Activated CD4-positive, alpha-beta T cell treated with anti-CD3 and anti-CD28 coated beads, Interleukin-2, amount 10 ng/mL, durations not matched to agents 24 days and 14 days (primary cell): Measurements from ENCODE around the gene SINHCAF. TPM values are rescaled to one million over a fixed set of nuclear protein-coding genes. Genes with fewer than 3 reads are reported as not detected.
A peak's percentile ranks its signal among the peaks of the same experiment; 100 is the strongest.

ENCODE experiments used
- DNase-seq: peaks from one replicate; pipeline ENCODE4 v3.0.0; 2022
- H3K27ac Mint-ChIP-seq: one replicate; pipeline ENCODE4 v1.8.0; 2022; ENCODE audit warnings: mild to moderate bottlenecking, mixed read lengths
- H3K27me3 Mint-ChIP-seq: one replicate; pipeline ENCODE4 v1.8.0; 2022; ENCODE audit warnings: mixed read lengths
- H3K36me3 Mint-ChIP-seq: one replicate; pipeline ENCODE4 v1.8.0; 2022; ENCODE audit warnings: low read depth, mild to moderate bottlenecking, mixed read lengths
- H3K4me1 Mint-ChIP-seq: one replicate; pipeline ENCODE4 v1.8.0; 2021; ENCODE audit warnings: mixed read lengths
- H3K4me3 Mint-ChIP-seq: one replicate; pipeline ENCODE4 v1.8.0; 2022; ENCODE audit warnings: mild to moderate bottlenecking, moderate library complexity, mixed read lengths
- H3K9me3 Mint-ChIP-seq: one replicate; pipeline ENCODE4 v1.8.0; 2021; ENCODE audit warnings: mixed read lengths
- intact Hi-C: fragments of 100-400 bp; cut with micrococcal nuclease; formaldehyde crosslinking; loops from one replicate; pipeline ENCODE4 v1.15.1; 2023
- total RNA-seq: library from RNA; stranded (reverse); gene quantifications from 2 replicates; pipeline ENCODE4 v1.2.3, GENCODE V29; 2022

The SINHCAF gene
- total RNA-seq, 1 donor from 2014 or later = 277 TPM

GRCh38 chr12:31309279-31309678 is 16.7 kb downstream of the SINHCAF start:
- H3K4me1 Mint-ChIP-seq = peaks cover 29% of the 10 kb centered on the region
- no peak overlapping the region for H3K27ac Mint-ChIP-seq
- H3K4me3 Mint-ChIP-seq = no peak overlapping the region
- DNase-seq = no peak
- peaks cover 15% of the 10 kb centered on the region for H3K9me3 Mint-ChIP-seq
- no peaks in the 10 kb centered on the region for H3K27me3 Mint-ChIP-seq
- intact Hi-C loops = no loop called here
- peaks cover 70% of the 10 kb centered on the region for H3K36me3 Mint-ChIP-seq

GRCh38 chr12:31308116-31308515 is 17.8 kb downstream of the SINHCAF start:
- Mint-ChIP-seq H3K27ac (no peak overlapping the region), H3K4me3 (no peak overlapping the region), H3K4me1 (peaks cover 30% of the 10 kb centered on the region), H3K27me3 (no peaks in the 10 kb centered on the region), H3K36me3 (peaks cover 77% of the 10 kb centered on the region), H3K9me3 (peaks cover 15% of the 10 kb centered on the region)
- no peak for DNase-seq
- intact Hi-C loops = no loop called here

- peaks cover 24% of the 10 kb centered on the region for H3K4me1 Mint-ChIP-seq
- intact Hi-C loops = no loop called here
- H3K27ac Mint-ChIP-seq = no peak overlapping the region
- no peak overlapping the region for H3K4me3 Mint-ChIP-seq
- no peaks in the 10 kb centered on the region for H3K27me3 Mint-ChIP-seq
- peaks cover 78% of the 10 kb centered on the region for H3K36me3 Mint-ChIP-seq
- H3K9me3 Mint-ChIP-seq = peaks cover 9% of the 10 kb centered on the region
- DNase-seq = no peak
Measured at GRCh38 chr12:31306866-31307265, 19.1 kb downstream of the SINHCAF start.

- H3K9me3 Mint-ChIP-seq = no peaks in the 10 kb centered on the region
- intact Hi-C loops = loop anchor here (2.0 kb wide), 1 partner anchor 13 kb away; no protein-coding TSS in a partner anchor
- H3K4me3 Mint-ChIP-seq = no peak overlapping the region
- peaks cover 29% of the 10 kb centered on the region for H3K4me1 Mint-ChIP-seq
- no peaks in the 10 kb centered on the region for H3K27me3 Mint-ChIP-seq
- peaks cover 71% of the 10 kb centered on the region for H3K36me3 Mint-ChIP-seq
- no peak for DNase-seq
- no peak overlapping the region for H3K27ac Mint-ChIP-seq
Measured at GRCh38 chr12:31303466-31303865, 22.5 kb downstream of the SINHCAF start.

GRCh38 chr12:31301311-31301710 is 24.6 kb downstream of the SINHCAF start:
- Mint-ChIP-seq H3K4me1 (peaks cover 27% of the 10 kb centered on the region), H3K27me3 (no peaks in the 10 kb centered on the region), H3K9me3 (no peaks in the 10 kb centered on the region), H3K27ac (no peak overlapping the region), H3K4me3 (no peak overlapping the region), H3K36me3 (peaks cover 75% of the 10 kb centered on the region)
- no peak for DNase-seq
- intact Hi-C loops = no loop called here

- intact Hi-C loops = no loop called here
- no peak overlapping the region for H3K4me3 Mint-ChIP-seq
- peaks cover 26% of the 10 kb centered on the region for H3K4me1 Mint-ChIP-seq
Measured at GRCh38 chr12:31300783-31301182, 25.2 kb downstream of the SINHCAF start.

GRCh38 chr12:31300341-31300740 is 25.6 kb downstream of the SINHCAF start:
- Mint-ChIP-seq H3K27me3 (no peaks in the 10 kb centered on the region), H3K4me1 (peaks cover 26% of the 10 kb centered on the region), H3K9me3 (no peaks in the 10 kb centered on the region), H3K4me3 (no peak overlapping the region), H3K36me3 (peaks cover 73% of the 10 kb centered on the region), H3K27ac (no peak overlapping the region)
- intact Hi-C loops = no loop called here
- no peak for DNase-seq

More at GRCh38 chr12:31300783-31301182, 25.2 kb downstream of the SINHCAF start:
- no peak for DNase-seq
- H3K36me3 Mint-ChIP-seq = peaks cover 74% of the 10 kb centered on the region
- H3K9me3 Mint-ChIP-seq = no peaks in the 10 kb centered on the region
- H3K27me3 Mint-ChIP-seq = no peaks in the 10 kb centered on the region
- peak overlapping the region; percentile 3 for H3K27ac Mint-ChIP-seq

- Mint-ChIP-seq H3K27ac (no peak overlapping the region), H3K27me3 (no peaks in the 10 kb centered on the region), H3K4me1 (peaks cover 20% of the 10 kb centered on the region), H3K4me3 (no peak overlapping the region), H3K36me3 (peaks cover 71% of the 10 kb centered on the region), H3K9me3 (no peaks in the 10 kb centered on the region)
- DNase-seq = no peak
- intact Hi-C loops = no loop called here
Measured at GRCh38 chr12:31298922-31299321, 27.0 kb downstream of the SINHCAF start.

GRCh38 chr12:31298515-31298910 is 27.4 kb downstream of the SINHCAF start:
- Mint-ChIP-seq H3K4me3 (no peak overlapping the region), H3K36me3 (peaks cover 69% of the 10 kb centered on the region), H3K4me1 (peaks cover 20% of the 10 kb centered on the region), H3K27ac (no peak overlapping the region), H3K9me3 (no peaks in the 10 kb centered on the region), H3K27me3 (no peaks in the 10 kb centered on the region)
- no peak for DNase-seq
- intact Hi-C loops = no loop called here

GRCh38 chr12:31297572-31298514 is 28.1 kb downstream of the SINHCAF start:
- Mint-ChIP-seq H3K27ac (no peak overlapping the region), H3K4me3 (no peak overlapping the region), H3K4me1 (peaks cover 21% of the 10 kb centered on the region), H3K27me3 (no peaks in the 10 kb centered on the region), H3K9me3 (no peaks in the 10 kb centered on the region), H3K36me3 (peaks cover 69% of the 10 kb centered on the region)
- intact Hi-C loops = no loop called here
- no peak for DNase-seq

- H3K9me3 Mint-ChIP-seq = no peaks in the 10 kb centered on the region
- peaks cover 76% of the 10 kb centered on the region for H3K36me3 Mint-ChIP-seq
- no peak overlapping the region for H3K27ac Mint-ChIP-seq
- H3K4me1 Mint-ChIP-seq = peaks cover 14% of the 10 kb centered on the region
- no peak overlapping the region for H3K4me3 Mint-ChIP-seq
- H3K27me3 Mint-ChIP-seq = no peaks in the 10 kb centered on the region
- no peak for DNase-seq
- intact Hi-C loops = no loop called here
Measured at GRCh38 chr12:31289441-31289840, 36.5 kb downstream of the SINHCAF start.

GRCh38 chr12:31288381-31288780 is 37.6 kb downstream of the SINHCAF start:
- intact Hi-C loops = no loop called here
- Mint-ChIP-seq H3K27me3 (no peaks in the 10 kb centered on the region), H3K4me1 (peaks cover 11% of the 10 kb centered on the region), H3K9me3 (no peaks in the 10 kb centered on the region), H3K27ac (peak overlapping the region; percentile 49), H3K4me3 (no peak overlapping the region), H3K36me3 (peaks cover 75% of the 10 kb centered on the region)
- DNase-seq = no peak

- intact Hi-C loops = no loop called here
- Mint-ChIP-seq H3K36me3 (peaks cover 57% of the 10 kb centered on the region), H3K27ac (no peak overlapping the region)
Measured at GRCh38 chr12:31280183-31280582, 45.8 kb downstream of the SINHCAF start.

GRCh38 chr12:31279390-31279924 is 46.5 kb downstream of the SINHCAF start:
- H3K9me3 Mint-ChIP-seq = no peaks in the 10 kb centered on the region
- DNase-seq = no peak
- H3K4me1 Mint-ChIP-seq = peaks cover under 1% of the 10 kb centered on the region
- H3K27ac Mint-ChIP-seq = no peak overlapping the region
- H3K4me3 Mint-ChIP-seq = no peak overlapping the region
- peaks cover 58% of the 10 kb centered on the region for H3K36me3 Mint-ChIP-seq
- H3K27me3 Mint-ChIP-seq = no peaks in the 10 kb centered on the region
- intact Hi-C loops = no loop called here

More at GRCh38 chr12:31280183-31280582, 45.8 kb downstream of the SINHCAF start:
- H3K27me3 Mint-ChIP-seq = no peaks in the 10 kb centered on the region
- no peak for DNase-seq
- no peak overlapping the region for H3K4me3 Mint-ChIP-seq
- H3K9me3 Mint-ChIP-seq = no peaks in the 10 kb centered on the region
- peaks cover 3% of the 10 kb centered on the region for H3K4me1 Mint-ChIP-seq
